Fibroblast of mammary gland (primary cell): ENCODE results near the gene CDH13.

Source experiments
- DNase-seq: peaks from one replicate; pipeline ENCODE4 v3.0.0-alpha.2; 2010; ENCODE audit warnings: low read depth
- H3K4me3 ChIP-seq: 2 replicates; pipeline ENCODE4 v1.5.1; 2011; ENCODE audit warnings: low read depth, mild to moderate bottlenecking, low read length, moderate library complexity; ENCODE audit not compliant: control insufficient read depth
- TF ChIP-seq, protein P1 (sequence below): conservative IDR thresholded peaks from 2 replicates; pipeline ENCODE4 v1.5.1; 2011; ENCODE audit warnings: low read depth, low read length, inconsistent platforms; ENCODE audit not compliant: control insufficient read depth, insufficient read depth

Gene CDH13

DNA sequence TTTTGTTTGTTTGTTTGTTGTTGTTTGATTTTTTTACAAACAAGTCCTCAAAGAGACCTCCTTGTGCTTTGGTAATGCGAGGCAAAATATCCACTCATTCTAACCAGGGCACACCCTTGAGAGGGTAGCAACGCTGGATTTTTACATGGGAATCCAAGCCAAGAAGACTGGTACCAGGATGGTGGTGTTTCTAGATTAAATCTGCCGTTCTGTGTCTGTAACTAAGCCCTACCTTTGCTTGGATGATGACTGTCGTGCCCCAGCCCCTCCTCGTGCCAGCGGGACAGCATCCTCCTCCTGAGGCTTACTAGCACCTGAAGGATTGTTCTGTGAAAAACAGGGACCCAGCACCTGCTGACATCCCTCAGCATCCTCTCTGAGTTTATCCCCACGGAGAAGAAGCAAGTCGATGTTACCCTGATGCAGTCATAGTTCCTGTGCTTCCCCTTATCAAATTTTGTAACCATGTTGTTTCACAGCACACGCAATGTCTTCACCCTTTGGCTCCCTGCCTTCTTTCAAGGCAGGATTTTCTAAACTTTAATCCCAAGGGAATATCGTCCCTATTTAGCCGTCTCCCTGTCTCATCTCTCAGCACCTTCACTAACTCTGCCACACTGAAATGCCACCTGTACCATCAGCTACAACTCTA, 1175.9 kb downstream of the CDH13 start:
- DNase-seq = no peak
- TF ChIP-seq, protein P1, sequence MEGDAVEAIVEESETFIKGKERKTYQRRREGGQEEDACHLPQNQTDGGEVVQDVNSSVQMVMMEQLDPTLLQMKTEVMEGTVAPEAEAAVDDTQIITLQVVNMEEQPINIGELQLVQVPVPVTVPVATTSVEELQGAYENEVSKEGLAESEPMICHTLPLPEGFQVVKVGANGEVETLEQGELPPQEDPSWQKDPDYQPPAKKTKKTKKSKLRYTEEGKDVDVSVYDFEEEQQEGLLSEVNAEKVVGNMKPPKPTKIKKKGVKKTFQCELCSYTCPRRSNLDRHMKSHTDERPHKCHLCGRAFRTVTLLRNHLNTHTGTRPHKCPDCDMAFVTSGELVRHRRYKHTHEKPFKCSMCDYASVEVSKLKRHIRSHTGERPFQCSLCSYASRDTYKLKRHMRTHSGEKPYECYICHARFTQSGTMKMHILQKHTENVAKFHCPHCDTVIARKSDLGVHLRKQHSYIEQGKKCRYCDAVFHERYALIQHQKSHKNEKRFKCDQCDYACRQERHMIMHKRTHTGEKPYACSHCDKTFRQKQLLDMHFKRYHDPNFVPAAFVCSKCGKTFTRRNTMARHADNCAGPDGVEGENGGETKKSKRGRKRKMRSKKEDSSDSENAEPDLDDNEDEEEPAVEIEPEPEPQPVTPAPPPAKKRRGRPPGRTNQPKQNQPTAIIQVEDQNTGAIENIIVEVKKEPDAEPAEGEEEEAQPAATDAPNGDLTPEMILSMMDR = no peak
- peak overlapping the region; percentile 6 for H3K4me3 ChIP-seq

DNA sequence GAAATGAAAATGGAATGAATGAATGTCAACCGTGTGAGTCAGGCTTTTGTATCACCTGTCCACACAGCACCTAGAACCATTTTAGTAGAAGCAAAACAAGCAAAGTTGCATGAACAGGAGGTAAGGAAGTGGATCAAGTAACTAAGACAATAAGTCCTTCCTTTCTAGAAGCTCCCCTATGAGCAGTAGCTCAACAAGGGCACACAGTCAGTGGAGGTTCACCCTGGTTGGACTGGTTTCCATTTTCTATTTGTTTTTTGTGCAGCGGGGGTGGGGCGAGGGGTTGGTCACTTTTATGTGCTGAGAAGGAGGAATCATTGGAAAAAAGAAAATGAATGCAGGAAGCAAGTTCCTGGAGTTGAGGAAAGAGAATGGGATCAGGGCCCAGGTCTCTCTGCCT, 1177.0 kb downstream of the CDH13 start:
- TF ChIP-seq, protein P1 = no peak
- H3K4me3 ChIP-seq = no peak overlapping the region
- DNase-seq = no peak

DNA sequence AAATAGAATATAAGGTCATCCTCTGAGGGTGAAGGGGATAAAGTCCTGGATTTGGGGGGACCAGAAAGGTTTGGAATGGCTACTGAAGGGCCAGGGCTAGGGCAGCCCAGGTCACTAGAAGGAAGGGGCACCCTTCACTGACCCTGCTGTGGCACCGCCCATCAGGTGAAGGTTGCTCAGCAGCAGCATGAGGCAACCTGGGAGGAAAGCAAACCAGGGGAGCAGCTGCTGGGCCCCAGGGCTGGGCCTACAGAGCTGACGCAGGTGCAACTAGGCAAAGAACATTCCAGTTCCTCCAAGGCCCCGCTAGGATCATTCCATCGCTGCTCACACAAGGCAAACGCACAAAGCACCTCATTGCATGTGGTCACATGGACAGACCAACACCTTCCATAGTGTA, 1177.6 kb downstream of the CDH13 start:
- TF ChIP-seq, protein P1 = no peak
- DNase-seq = no peak
- no peak overlapping the region for H3K4me3 ChIP-seq

DNA sequence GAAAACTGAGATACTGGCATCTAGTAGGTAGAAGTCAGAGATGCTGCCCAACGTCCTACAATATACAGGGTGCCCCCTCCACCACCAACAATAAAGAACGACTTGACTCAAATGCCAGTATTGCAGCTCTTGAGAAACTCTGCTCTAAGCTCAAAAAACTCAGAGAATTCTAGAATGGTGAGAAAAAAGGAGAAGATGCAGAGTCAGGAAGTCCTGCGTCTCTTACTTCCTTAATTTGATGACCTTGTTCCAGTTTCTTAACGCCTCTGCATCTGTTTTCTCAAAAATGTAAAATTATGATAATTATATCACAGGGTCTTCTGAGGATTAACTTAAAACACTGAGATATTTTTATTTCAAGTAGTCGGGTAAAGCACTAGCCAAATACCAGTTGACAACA, 1179.3 kb downstream of the CDH13 start:
- DNase-seq = no peak
- TF ChIP-seq, protein P1 = no peak
- no peak overlapping the region for H3K4me3 ChIP-seq

DNA sequence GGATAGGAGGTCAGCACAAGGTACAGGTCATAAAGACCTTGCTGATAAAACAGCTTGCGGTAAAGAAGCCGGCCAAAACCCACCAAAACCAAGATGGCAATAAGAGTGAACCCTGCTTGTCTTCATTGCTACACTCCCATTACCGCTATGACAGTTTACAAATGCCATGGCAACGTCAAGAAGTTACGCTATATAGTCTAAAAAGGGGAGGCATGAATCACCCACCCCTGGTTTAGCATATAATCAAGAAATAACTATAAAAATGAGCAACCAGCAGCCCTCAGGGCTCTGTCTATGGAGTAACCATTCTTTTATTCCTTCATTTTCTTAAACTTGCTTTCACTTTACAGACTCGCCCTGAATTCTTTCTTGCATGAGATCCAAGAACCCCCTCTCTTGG, 1180.0 kb downstream of the CDH13 start:
- no peak for DNase-seq
- no peak overlapping the region for H3K4me3 ChIP-seq
- TF ChIP-seq, protein P1 = no peak

DNA sequence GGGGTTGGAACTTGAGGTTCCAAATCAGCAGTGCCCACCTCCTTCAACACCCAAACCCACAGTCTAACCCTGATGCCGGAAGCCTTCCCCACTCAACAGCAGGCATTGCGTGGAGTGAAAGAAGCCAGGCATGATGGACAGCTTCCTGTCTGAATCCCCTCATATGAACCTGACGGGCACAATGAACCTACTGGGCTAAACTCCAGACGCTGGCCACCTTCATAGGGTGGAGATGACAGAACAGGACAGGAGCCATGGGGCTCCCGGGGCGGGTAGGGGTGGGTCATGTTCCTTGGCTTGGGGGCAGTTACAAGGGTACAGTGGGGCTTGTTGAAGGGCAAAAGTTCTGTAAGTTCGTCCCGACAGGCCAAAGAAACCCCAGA, 1180.5 kb downstream of the CDH13 start:
- no peak for DNase-seq
- TF ChIP-seq, protein P1 = no peak
- H3K4me3 ChIP-seq = peak overlapping the region; percentile 24
